ENCODE data around the gene TMTC1.

TMTC1 gene

GRCh38 chr12:29582146-29582545 lies 201.6 kb downstream of the TMTC1 start:
- Histone ChIP-seq H3K36me3 (ENCODE audit: control insufficient read depth, insufficient read depth, low read length) (no peaks in the 10 kb centered on the region), H3K9ac (ENCODE audit: low read length) (no peak overlapping the region), H3K4me1 (ENCODE audit: control insufficient read depth, insufficient read depth, low read length) (peaks cover 14% of the 10 kb centered on the region), H3K4me3 (ENCODE audit: low read length) (no peak overlapping the region), H3K27me3 (ENCODE audit: control insufficient read depth, insufficient read depth, low read length) (no peaks in the 10 kb centered on the region), H3K27ac (ENCODE audit: low read depth, low read length) (peak overlapping the region; percentile 64)

DNA sequence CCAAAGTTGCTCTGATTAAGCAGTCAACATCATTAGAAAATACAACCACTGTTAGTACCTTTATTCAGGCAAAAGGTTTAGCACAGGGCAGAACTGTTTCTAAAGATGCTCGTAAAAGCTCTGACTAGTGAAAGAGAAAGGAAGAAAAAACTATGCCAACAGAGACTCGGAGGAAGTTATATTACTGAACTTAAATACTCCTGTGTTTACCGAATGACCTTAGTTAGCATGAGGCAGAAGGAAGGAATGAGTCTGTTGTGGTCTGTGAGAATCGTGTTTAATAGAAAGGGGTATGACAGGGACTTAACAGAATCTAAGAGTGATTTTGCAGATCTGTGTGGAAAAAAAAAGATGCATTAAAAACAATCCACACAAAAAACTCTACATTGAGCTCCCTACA lies 202.1 kb downstream of the TMTC1 start:
- Histone ChIP-seq H3K27me3 (ENCODE audit: control insufficient read depth, insufficient read depth, low read length) (no peaks in the 10 kb centered on the region), H3K4me1 (ENCODE audit: control insufficient read depth, insufficient read depth, low read length) (peaks cover 14% of the 10 kb centered on the region), H3K9ac (ENCODE audit: low read length) (no peak overlapping the region), H3K27ac (ENCODE audit: low read depth, low read length) (peak overlapping the region; percentile 20), H3K36me3 (ENCODE audit: control insufficient read depth, insufficient read depth, low read length) (no peaks in the 10 kb centered on the region), H3K4me3 (ENCODE audit: low read length) (no peak overlapping the region)

DNA sequence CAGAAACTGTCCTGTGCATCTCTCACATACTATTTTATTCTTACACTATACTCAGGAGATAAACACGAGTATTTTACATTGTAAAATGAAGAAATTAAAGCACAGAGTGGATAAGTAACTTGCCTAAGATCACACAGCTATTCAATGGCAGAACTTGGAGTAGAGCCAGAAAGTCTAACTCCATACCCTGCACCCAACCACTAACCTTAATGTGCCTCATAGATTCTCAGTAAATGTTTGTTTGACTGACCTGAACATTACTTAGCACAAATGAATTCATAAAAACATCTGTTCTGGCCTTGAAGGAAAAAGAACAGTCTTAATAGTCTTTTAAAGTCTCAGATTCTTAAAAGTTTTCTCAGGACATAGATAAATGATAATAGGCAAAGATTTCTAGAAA lies 202.8 kb downstream of the TMTC1 start:
- Histone ChIP-seq H3K4me3 (ENCODE audit: low read length) (no peak overlapping the region), H3K36me3 (ENCODE audit: control insufficient read depth, insufficient read depth, low read length) (no peaks in the 10 kb centered on the region), H3K9ac (ENCODE audit: low read length) (no peak overlapping the region), H3K4me1 (ENCODE audit: control insufficient read depth, insufficient read depth, low read length) (peaks cover 14% of the 10 kb centered on the region), H3K27ac (ENCODE audit: low read depth, low read length) (no peak overlapping the region), H3K27me3 (ENCODE audit: control insufficient read depth, insufficient read depth, low read length) (no peaks in the 10 kb centered on the region)

DNA sequence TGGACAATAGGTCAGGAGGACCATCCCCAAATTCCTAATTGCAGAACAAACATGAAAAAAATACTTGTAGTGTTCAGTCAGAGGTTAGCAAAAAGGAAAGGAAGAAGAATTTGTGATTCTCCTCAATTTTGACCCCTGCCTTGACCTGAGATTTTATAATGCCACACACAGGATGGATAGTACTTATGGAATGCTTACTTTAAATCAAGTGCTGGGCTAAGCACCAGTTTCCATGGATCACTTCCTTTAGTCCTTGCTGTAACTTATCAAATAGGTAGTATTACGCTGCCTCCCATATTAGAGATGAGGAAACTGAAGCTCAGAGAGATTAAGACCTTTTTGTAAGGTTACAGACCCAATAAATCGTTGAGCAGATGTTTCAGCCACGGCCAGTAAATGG lies 205.0 kb downstream of the TMTC1 start:
- Histone ChIP-seq H3K9ac (ENCODE audit: low read length) (no peak overlapping the region), H3K27ac (ENCODE audit: low read depth, low read length) (no peak overlapping the region), H3K4me1 (ENCODE audit: control insufficient read depth, insufficient read depth, low read length) (peaks cover 14% of the 10 kb centered on the region), H3K27me3 (ENCODE audit: control insufficient read depth, insufficient read depth, low read length) (no peaks in the 10 kb centered on the region), H3K4me3 (ENCODE audit: low read length) (no peak overlapping the region), H3K36me3 (ENCODE audit: control insufficient read depth, insufficient read depth, low read length) (no peaks in the 10 kb centered on the region)

DNA sequence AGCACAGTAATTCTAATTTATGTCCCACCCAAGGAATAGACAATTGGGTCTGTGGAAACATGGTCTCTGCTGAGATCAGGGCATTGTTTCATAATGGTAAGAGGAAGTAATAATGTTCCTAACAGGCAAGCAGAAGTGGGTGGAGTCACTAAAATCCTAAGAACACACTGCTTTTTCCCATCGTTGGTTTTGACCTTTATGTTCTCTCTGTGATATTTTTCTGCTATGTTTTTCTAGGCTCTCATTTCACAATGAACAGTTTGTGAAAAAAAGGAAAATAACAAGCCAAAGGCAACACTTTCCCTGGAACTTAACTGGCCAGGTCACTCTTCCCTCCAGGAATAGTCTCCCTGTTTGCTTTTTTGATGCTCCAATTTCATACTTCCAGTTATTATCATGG lies 205.7 kb downstream of the TMTC1 start:
- Histone ChIP-seq H3K4me3 (ENCODE audit: low read length) (no peak overlapping the region), H3K4me1 (ENCODE audit: control insufficient read depth, insufficient read depth, low read length) (peaks cover 10% of the 10 kb centered on the region), H3K27ac (ENCODE audit: low read depth, low read length) (no peak overlapping the region), H3K36me3 (ENCODE audit: control insufficient read depth, insufficient read depth, low read length) (no peaks in the 10 kb centered on the region), H3K9ac (ENCODE audit: low read length) (no peak overlapping the region), H3K27me3 (ENCODE audit: control insufficient read depth, insufficient read depth, low read length) (no peaks in the 10 kb centered on the region)

- H3K27me3 ChIP-seq (ENCODE audit: control insufficient read depth, insufficient read depth, low read length), result no peaks in the 10 kb centered on the region
- no peak overlapping the region for H3K27ac ChIP-seq (ENCODE audit: low read depth, low read length)
These were observed 209.2 kb downstream of the TMTC1 start for GRCh38 chr12:29574500-29574899.

GRCh38 chr12:29572938-29573337 lies 210.8 kb downstream of the TMTC1 start:
- H3K27me3 ChIP-seq (ENCODE audit: control insufficient read depth, insufficient read depth, low read length), result no peaks in the 10 kb centered on the region
- H3K4me3 ChIP-seq (ENCODE audit: low read length), result no peak overlapping the region
- no peak overlapping the region for H3K9ac ChIP-seq (ENCODE audit: low read length)
- no peaks in the 10 kb centered on the region for H3K36me3 ChIP-seq (ENCODE audit: control insufficient read depth, insufficient read depth, low read length)
- no peak overlapping the region for H3K27ac ChIP-seq (ENCODE audit: low read depth, low read length)
- H3K4me1 ChIP-seq (ENCODE audit: control insufficient read depth, insufficient read depth, low read length), result no peaks in the 10 kb centered on the region

More at GRCh38 chr12:29574500-29574899, 209.2 kb downstream of the TMTC1 start:
- Histone ChIP-seq H3K9ac (ENCODE audit: low read length) (no peak overlapping the region), H3K36me3 (ENCODE audit: control insufficient read depth, insufficient read depth, low read length) (no peaks in the 10 kb centered on the region), H3K4me1 (ENCODE audit: control insufficient read depth, insufficient read depth, low read length) (no peaks in the 10 kb centered on the region), H3K4me3 (ENCODE audit: low read length) (no peak overlapping the region)

- Histone ChIP-seq H3K36me3 (ENCODE audit: control insufficient read depth, insufficient read depth, low read length) (no peaks in the 10 kb centered on the region), H3K4me1 (ENCODE audit: control insufficient read depth, insufficient read depth, low read length) (no peaks in the 10 kb centered on the region), H3K27ac (ENCODE audit: low read depth, low read length) (no peak overlapping the region), H3K27me3 (ENCODE audit: control insufficient read depth, insufficient read depth, low read length) (no peaks in the 10 kb centered on the region), H3K9ac (ENCODE audit: low read length) (no peak overlapping the region), H3K4me3 (ENCODE audit: low read length) (no peak overlapping the region)
These were observed 211.3 kb downstream of the TMTC1 start for GRCh38 chr12:29572464-29572863.

DNA sequence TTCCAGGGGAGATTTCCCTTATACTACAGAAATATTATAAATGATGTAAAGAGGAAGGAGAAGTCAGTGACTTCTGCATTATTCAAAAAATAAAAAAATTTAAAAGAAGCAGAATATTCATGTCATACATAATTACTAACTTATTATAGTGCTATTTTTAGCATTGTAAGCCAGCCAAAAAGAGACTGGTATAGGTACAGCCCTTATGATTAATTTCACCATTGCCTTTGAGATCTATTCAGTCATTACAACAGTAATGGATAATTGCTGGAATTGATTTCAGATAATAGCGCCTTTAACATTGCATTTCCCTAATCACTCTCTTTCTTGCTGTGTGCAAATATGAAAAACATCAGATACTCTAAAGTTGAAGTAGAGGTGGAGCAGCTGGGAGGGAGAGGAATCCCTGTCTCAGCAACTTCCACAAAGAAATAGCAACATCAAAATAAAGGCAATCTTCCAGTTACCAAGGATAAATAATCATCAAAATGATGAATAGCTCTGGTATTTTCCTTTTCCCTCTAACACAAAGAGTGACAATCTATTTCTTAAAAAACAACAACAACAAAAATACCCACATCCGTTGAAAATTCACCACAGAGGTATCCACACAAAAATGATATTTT lies 214.5 kb downstream of the TMTC1 start:
- Histone ChIP-seq H3K4me1 (ENCODE audit: control insufficient read depth, insufficient read depth, low read length) (no peaks in the 10 kb centered on the region), H3K27ac (ENCODE audit: low read depth, low read length) (no peak overlapping the region), H3K36me3 (ENCODE audit: control insufficient read depth, insufficient read depth, low read length) (no peaks in the 10 kb centered on the region)

DNA sequence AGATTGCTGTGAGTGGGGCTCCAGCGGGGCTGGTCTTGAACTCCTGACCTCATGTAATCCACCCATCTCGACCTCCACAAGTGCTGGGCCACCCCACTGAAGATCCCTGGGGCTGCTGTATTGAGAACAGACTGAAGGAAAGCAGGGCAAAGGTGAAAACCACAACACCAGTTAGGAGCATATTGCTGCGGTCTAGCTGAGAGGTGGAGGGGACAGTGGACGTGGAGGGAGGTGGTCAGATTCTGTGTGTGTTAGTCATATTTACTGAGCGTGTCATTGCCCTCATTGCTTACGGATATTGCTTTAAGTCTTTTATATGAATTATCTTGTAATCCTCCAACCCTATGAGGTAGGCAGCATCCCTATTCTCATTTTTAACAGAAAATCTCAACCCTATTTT lies 217.3 kb downstream of the TMTC1 start:
- H3K4me1 ChIP-seq (ENCODE audit: control insufficient read depth, insufficient read depth, low read length), result no peaks in the 10 kb centered on the region
- no peaks in the 10 kb centered on the region for H3K36me3 ChIP-seq (ENCODE audit: control insufficient read depth, insufficient read depth, low read length)
- H3K27ac ChIP-seq (ENCODE audit: low read depth, low read length), result no peak overlapping the region
- no peak overlapping the region for H3K4me3 ChIP-seq (ENCODE audit: low read length)
- no peaks in the 10 kb centered on the region for H3K27me3 ChIP-seq (ENCODE audit: control insufficient read depth, insufficient read depth, low read length)
- H3K9ac ChIP-seq (ENCODE audit: low read length), result no peak overlapping the region

More for the DNA sequence above, 214.5 kb downstream of the TMTC1 start:
- no peaks in the 10 kb centered on the region for H3K27me3 ChIP-seq (ENCODE audit: control insufficient read depth, insufficient read depth, low read length)
- no peak overlapping the region for H3K9ac ChIP-seq (ENCODE audit: low read length)
- no peak overlapping the region for H3K4me3 ChIP-seq (ENCODE audit: low read length)

GRCh38 chr12:29565727-29566126 lies 218.0 kb downstream of the TMTC1 start:
- Histone ChIP-seq H3K36me3 (ENCODE audit: control insufficient read depth, insufficient read depth, low read length) (no peaks in the 10 kb centered on the region), H3K27ac (ENCODE audit: low read depth, low read length) (no peak overlapping the region), H3K4me3 (ENCODE audit: low read length) (no peak overlapping the region), H3K9ac (ENCODE audit: low read length) (no peak overlapping the region), H3K27me3 (ENCODE audit: control insufficient read depth, insufficient read depth, low read length) (no peaks in the 10 kb centered on the region), H3K4me1 (ENCODE audit: control insufficient read depth, insufficient read depth, low read length) (no peaks in the 10 kb centered on the region)

- Histone ChIP-seq H3K27me3 (ENCODE audit: control insufficient read depth, insufficient read depth, low read length) (no peaks in the 10 kb centered on the region), H3K27ac (ENCODE audit: low read depth, low read length) (no peak overlapping the region), H3K4me1 (ENCODE audit: control insufficient read depth, insufficient read depth, low read length) (no peaks in the 10 kb centered on the region), H3K9ac (ENCODE audit: low read length) (no peak overlapping the region), H3K4me3 (ENCODE audit: low read length) (no peak overlapping the region), H3K36me3 (ENCODE audit: control insufficient read depth, insufficient read depth, low read length) (no peaks in the 10 kb centered on the region)
These were observed 218.8 kb downstream of the TMTC1 start for GRCh38 chr12:29564925-29565324.

DNA sequence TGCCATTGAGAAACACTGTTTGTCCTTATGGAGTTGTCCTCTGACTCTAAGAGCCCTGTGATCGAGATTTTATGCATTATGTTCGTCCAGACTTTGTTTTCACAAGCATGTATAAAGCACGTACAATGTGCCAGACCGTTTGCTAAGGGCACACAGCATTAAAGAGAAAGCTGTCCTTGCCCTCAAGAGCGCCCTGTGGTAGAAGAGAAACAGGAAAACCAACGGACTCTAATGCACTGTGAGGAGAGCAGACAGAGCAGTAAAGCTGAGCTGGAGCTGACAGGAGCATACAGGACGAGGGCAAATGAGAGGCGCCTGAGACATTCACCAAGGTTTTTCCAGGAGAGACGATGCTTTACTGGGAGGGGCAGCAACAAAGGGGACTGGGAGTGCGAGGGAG lies 220.1 kb downstream of the TMTC1 start:
- H3K36me3 ChIP-seq (ENCODE audit: control insufficient read depth, insufficient read depth, low read length), result no peaks in the 10 kb centered on the region
- no peak overlapping the region for H3K27ac ChIP-seq (ENCODE audit: low read depth, low read length)
- H3K9ac ChIP-seq (ENCODE audit: low read length), result no peak overlapping the region
- H3K27me3 ChIP-seq (ENCODE audit: control insufficient read depth, insufficient read depth, low read length), result no peaks in the 10 kb centered on the region
- no peaks in the 10 kb centered on the region for H3K4me1 ChIP-seq (ENCODE audit: control insufficient read depth, insufficient read depth, low read length)
- H3K4me3 ChIP-seq (ENCODE audit: low read length), result peak overlapping the region; percentile 22
